Psoas muscle (tissue), 8 donors: ENCODE data around the gene RBP5. TPM values are rescaled to one million over a fixed set of nuclear protein-coding genes. Genes with fewer than 3 reads are reported as not detected.

ENCODE experiments used
- ATAC-seq, 4 donors: fragments of 200-7000 bp; cut with Tn5 transposase; one replicate each; pipeline ENCODE4 v1.9.1; 2020; ENCODE audit warnings: moderate library complexity in 3 of 4, mild to moderate bottlenecking in 2 of 4
- DNase-seq, 2 donors: peaks; one replicate each; pipeline ENCODE4 v3.0.0-alpha.2; 2020
- H3K27ac ChIP-seq: fragments of 200-600 bp; one replicate; pipeline ENCODE4 v1.8.0; 2022
- H3K27me3 ChIP-seq, 3 donors: fragments of 200-600 bp in 1 of 3; one replicate each; pipeline versions ENCODE4 v1.6.1 to v1.8.0; 2013 to 2022; ENCODE audit warnings: low read length in 2 of 3, mild to moderate bottlenecking in 2 of 3, moderate library complexity in 1 of 3; ENCODE audit not compliant: insufficient read depth in 3 of 3
- H3K36me3 ChIP-seq, 2 donors: fragments of 200-600 bp in 1 of 2; one replicate each; pipeline versions ENCODE4 v1.6.1 to v1.8.0; 2013 to 2022; ENCODE audit warnings: low read depth in 1 of 2, mild to moderate bottlenecking in 1 of 2, moderate library complexity in 1 of 2; ENCODE audit not compliant: insufficient read depth in 1 of 2
- H3K4me1 ChIP-seq: fragments of 200-600 bp; one replicate; pipeline ENCODE4 v1.8.0; 2022
- H3K4me3 ChIP-seq: fragments of 200-600 bp; one replicate; pipeline ENCODE4 v1.8.0; 2022; ENCODE audit warnings: mild to moderate bottlenecking
- H3K9me3 ChIP-seq: fragments of 200-600 bp; one replicate; pipeline ENCODE4 v1.8.0; 2022
- CTCF ChIP-seq: fragments of 200-600 bp; IDR thresholded peaks from one replicate; pipeline ENCODE4 v1.8.0; 2022; ENCODE audit warnings: antibody characterized with exemption
- WGBS, 3 donors: extraction: QIAGEN DNeasy Blood & Tissue Kit; methylation state at CpG; one replicate each; pipeline versions ENCODE4 v1.1.6 to v1.1.7; 2013; 5-methylcytosine and 5-hydroxymethylcytosine counted together
- intact Hi-C, 2 donors: fragments of 100-400 bp; cut with DNase I; formaldehyde crosslinking; loops; one replicate each; pipeline versions ENCODE4 v1.11.0 to v1.14.2; 2022
- polyA plus RNA-seq, 3 donors: library from polyadenylated mRNA; stranded (reverse); fragments of 200-250 nt; gene quantifications; one replicate each; pipeline ENCODE4 v1.2.3, GENCODE V29; 2013
- total RNA-seq, 4 donors: library from RNA; stranded (reverse); fragmentation: NEBNext Ultra II Directional in 2 of 4; extraction: Animal tissue kit (Norgen Biotek cat#: 25700) in 2 of 4; gene quantifications; one replicate each; pipeline versions ENCODE4 v1.2.1 to v1.2.4, GENCODE V29; 2021 to 2023
- donor health status: healthy with polysubstance abuse.
- donor health status: DM: no; HTN: no; CAD: no; lungs with moderate emphysema.
- donor health status: Bipolar disorder and iron deficiency.
- donor health status: healthy.
- donor health status: DM: yes; HTN: yes; CAD: no.
- donor health status: DM: no; HTN: no; CAD: no.
- donor health status: DM: no; HTN: no; CAD: no.
- donor health status: DM: yes; HTN: yes; CAD: no.

RBP5 gene
- total and polyA plus RNA-seq, 7 donors: 0.18 to 1.4 (median 0.61) TPM; not detected in 2

- intact Hi-C loops: no loop called here
- Histone ChIP-seq H3K4me3 (no peak overlapping the region), H3K27me3 (no peaks in the 10 kb centered on the region), H3K9me3 (no peaks in the 10 kb centered on the region), H3K36me3 (no peaks in the 10 kb centered on the region), H3K4me1 (no peaks in the 10 kb centered on the region), H3K27ac (no peak overlapping the region)
- WGBS, 3 donors: 83 to 88% (median 86%) methylated on average over 8 of the region's 8 CpGs
- no peak for TF ChIP-seq CTCF
- no peak for DNase-seq
- no peak for ATAC-seq
Observed at GRCh38 chr12:7155471-7156034, 26.9 kb upstream of the RBP5 start.

GRCh38 chr12:7154901-7155470 lies 26.3 kb upstream of the RBP5 start:
- Histone ChIP-seq H3K9me3 (no peaks in the 10 kb centered on the region), H3K4me1 (no peaks in the 10 kb centered on the region), H3K36me3 (no peaks in the 10 kb centered on the region), H3K4me3 (no peak overlapping the region), H3K27ac (no peak overlapping the region), H3K27me3 (no peaks in the 10 kb centered on the region)
- WGBS, 3 donors: 74 to 75% (median 74%) methylated on average over 12 of the region's 12 CpGs
- ATAC-seq (no peak), DNase-seq (no peak)
- intact Hi-C loops: no loop called here
- TF ChIP-seq CTCF: no peak

- TF ChIP-seq CTCF: no peak
- 83 to 91% (median 84%) methylated on average over 6 of the region's 6 CpGs for WGBS, 3 donors
- DNase-seq (no peak), ATAC-seq (no peak)
- Histone ChIP-seq H3K4me3 (no peak overlapping the region), H3K36me3 (no peaks in the 10 kb centered on the region), H3K27me3 (no peaks in the 10 kb centered on the region), H3K9me3 (no peaks in the 10 kb centered on the region), H3K27ac (no peak overlapping the region), H3K4me1 (no peaks in the 10 kb centered on the region)
- intact Hi-C loops: no loop called here
Observed at GRCh38 chr12:7154042-7154441, 25.4 kb upstream of the RBP5 start.

- 78 to 85% (median 80%) methylated on average over 4 of the region's 4 CpGs for WGBS, 3 donors
- H3K4me1 ChIP-seq: no peaks in the 10 kb centered on the region
- ATAC-seq: no peak
- no peak for TF ChIP-seq CTCF
- H3K9me3 ChIP-seq: no peaks in the 10 kb centered on the region
- no peaks in the 10 kb centered on the region for H3K36me3 ChIP-seq
- no peak overlapping the region for H3K4me3 ChIP-seq
- no peak for DNase-seq
- intact Hi-C loops: no loop called here
- H3K27ac ChIP-seq: no peak overlapping the region
- H3K27me3 ChIP-seq: no peaks in the 10 kb centered on the region
Observed at GRCh38 chr12:7152818-7153217, 24.1 kb upstream of the RBP5 start.

GRCh38 chr12:7151532-7151931 lies 22.8 kb upstream of the RBP5 start:
- no peaks in the 10 kb centered on the region for H3K27me3 ChIP-seq
- TF ChIP-seq CTCF: no peak
- H3K36me3 ChIP-seq: no peaks in the 10 kb centered on the region
- H3K4me3 ChIP-seq: no peak overlapping the region
- no peak for ATAC-seq
- H3K4me1 ChIP-seq: no peaks in the 10 kb centered on the region
- intact Hi-C loops: no loop called here
- no peaks in the 10 kb centered on the region for H3K9me3 ChIP-seq
- DNase-seq: no peak
- no peak overlapping the region for H3K27ac ChIP-seq
- WGBS, 3 donors: 61 to 87% (median 65%) methylated on average over 6 of the region's 6 CpGs
